Prostate gland (tissue), 2 donors: ENCODE data around the gene CGREF1. TPM values are rescaled to one million over a fixed set of nuclear protein-coding genes. Genes with fewer than 3 reads are reported as not detected.

Source experiments
- DNase-seq: peaks from one replicate; pipeline ENCODE4 v3.0.0-alpha.2; 2019; ENCODE audit warnings: low spot score
- H3K27ac ChIP-seq, 2 donors: fragments of 200-600 bp; sonication (generic); 2 replicates each; pipeline ENCODE4 v1.5.1; 2017 to 2019
- H3K27me3 ChIP-seq: fragments of 200-600 bp; sonication (generic); replicated peaks from 2 replicates; pipeline ENCODE4 v1.5.1; 2019; ENCODE audit not compliant: insufficient read depth
- H3K36me3 ChIP-seq, 2 donors: fragments of 200-600 bp; sonication (generic); 1 replicate in 1 of 2; 2 replicates in 1 of 2; pipeline versions ENCODE4 v1.5.1 to v1.8.1; 2017 to 2019
- H3K4me1 ChIP-seq: fragments of 200-600 bp; sonication (generic); replicated peaks from 2 replicates; pipeline ENCODE4 v1.5.1; 2019
- H3K4me3 ChIP-seq, 2 donors: fragments of 200-600 bp; sonication (generic); 2 replicates each; pipeline ENCODE4 v1.5.1; 2017 to 2019
- H3K9me3 ChIP-seq: fragments of 200-600 bp; sonication (generic); 2 replicates; pipeline ENCODE4 v1.5.1; 2017
- POLR2A ChIP-seq: fragments of 450-650 bp; IDR thresholded peaks from one replicate; pipeline ENCODE4 v1.6.1; 2016; ENCODE audit warnings: antibody characterized with exemption, mild to moderate bottlenecking
- POLR2AphosphoS5 ChIP-seq: sonication (generic); formaldehyde crosslinking; IDR thresholded peaks from one replicate; pipeline ENCODE4 v1.6.1; 2017; ENCODE audit warnings: antibody characterized with exemption
- WGBS: methylation state at CpG from one replicate; pipeline ENCODE4 v1.1.5; 2018; 5-methylcytosine and 5-hydroxymethylcytosine counted together
- intact Hi-C: fragments of 100-400 bp; cut with DNase I; formaldehyde crosslinking; loops from one replicate; pipeline ENCODE4 v1.14.2; 2022
- total RNA-seq, 2 donors: library from RNA; depleted of rRNA; stranded (reverse); fragments of >200 nt; gene quantifications; one replicate each; pipeline ENCODE4 v1.1.0, GENCODE V29; 2016
- TF ChIP-seq, protein P1 (sequence below), 4 experiments: fragments of 200-600 bp in 2 of 4; fragments of 450-650 bp in 2 of 4; sonication (generic) in 2 of 4; IDR thresholded peaks; 1 replicate in 3 of 4; 2 replicates in 1 of 4; pipeline ENCODE4 v1.5.1; 2016 to 2019; ENCODE audit warnings: antibody characterized with exemption in 4 of 4, mild to moderate bottlenecking in 2 of 4, moderate library complexity in 2 of 4

The CGREF1 gene
- total RNA-seq, 2 donors from 2014 or later: 4.9 to 10.7 TPM

DNA sequence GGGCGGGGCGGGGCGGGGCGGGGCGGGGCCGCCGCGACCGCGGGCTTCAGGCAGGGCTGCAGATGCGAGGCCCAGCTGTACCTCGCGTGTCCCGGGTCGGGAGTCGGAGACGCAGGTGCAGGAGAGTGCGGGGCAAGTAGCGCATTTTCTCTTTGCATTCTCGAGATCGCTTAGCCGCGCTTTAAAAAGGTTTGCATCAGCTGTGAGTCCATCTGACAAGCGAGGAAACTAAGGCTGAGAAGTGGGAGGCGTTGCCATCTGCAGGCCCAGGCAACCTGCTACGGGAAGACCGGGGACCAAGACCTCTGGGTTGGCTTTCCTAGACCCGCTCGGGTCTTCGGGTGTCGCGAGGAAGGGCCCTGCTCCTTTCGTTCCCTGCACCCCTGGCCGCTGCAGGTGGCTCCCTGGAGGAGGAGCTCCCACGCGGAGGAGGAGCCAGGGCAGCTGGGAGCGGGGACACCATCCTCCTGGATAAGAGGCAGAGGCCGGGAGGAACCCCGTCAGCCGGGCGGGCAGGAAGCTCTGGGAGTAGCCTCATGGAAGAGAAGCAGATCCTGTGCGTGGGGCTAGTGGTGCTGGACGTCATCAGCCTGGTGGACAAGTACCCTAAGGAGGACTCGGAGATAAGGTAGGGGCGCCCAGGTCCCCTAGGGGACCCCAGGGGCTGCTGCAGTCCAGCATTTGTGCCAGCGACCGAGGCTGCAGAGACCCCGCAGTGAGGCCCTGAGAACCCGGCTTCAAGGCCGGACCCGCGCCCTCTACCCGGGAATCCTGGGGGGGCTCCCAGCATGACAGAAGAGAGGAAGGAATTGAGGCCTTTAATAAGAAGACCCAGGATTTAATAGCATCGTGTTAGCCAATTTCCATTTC is 32.0 kb downstream of the CGREF1 start, which contains the start of gene KHK:
TSS of gene KHK (plus strand) at position 49 of the 870 bp plus-strand sequence. CDS start at position 537, 488 bp downstream.
- no peak for DNase-seq
- intact Hi-C loops: loop anchor here (5.0 kb wide), 1 partner anchor 125 kb away; no protein-coding TSS in a partner anchor
- Histone ChIP-seq H3K36me3 (no peaks in the 10 kb centered on the region), H3K4me3 (peak within 1 kb of the TSS; percentile 38 to 56), H3K9me3 (no peaks in the 10 kb centered on the region), H3K27me3 (no peaks in the 10 kb centered on the region), H3K4me1 (no peaks in the 10 kb centered on the region), H3K27ac (peak within 1 kb of the TSS; percentile 71 to 80)
- TF ChIP-seq, protein P1, sequence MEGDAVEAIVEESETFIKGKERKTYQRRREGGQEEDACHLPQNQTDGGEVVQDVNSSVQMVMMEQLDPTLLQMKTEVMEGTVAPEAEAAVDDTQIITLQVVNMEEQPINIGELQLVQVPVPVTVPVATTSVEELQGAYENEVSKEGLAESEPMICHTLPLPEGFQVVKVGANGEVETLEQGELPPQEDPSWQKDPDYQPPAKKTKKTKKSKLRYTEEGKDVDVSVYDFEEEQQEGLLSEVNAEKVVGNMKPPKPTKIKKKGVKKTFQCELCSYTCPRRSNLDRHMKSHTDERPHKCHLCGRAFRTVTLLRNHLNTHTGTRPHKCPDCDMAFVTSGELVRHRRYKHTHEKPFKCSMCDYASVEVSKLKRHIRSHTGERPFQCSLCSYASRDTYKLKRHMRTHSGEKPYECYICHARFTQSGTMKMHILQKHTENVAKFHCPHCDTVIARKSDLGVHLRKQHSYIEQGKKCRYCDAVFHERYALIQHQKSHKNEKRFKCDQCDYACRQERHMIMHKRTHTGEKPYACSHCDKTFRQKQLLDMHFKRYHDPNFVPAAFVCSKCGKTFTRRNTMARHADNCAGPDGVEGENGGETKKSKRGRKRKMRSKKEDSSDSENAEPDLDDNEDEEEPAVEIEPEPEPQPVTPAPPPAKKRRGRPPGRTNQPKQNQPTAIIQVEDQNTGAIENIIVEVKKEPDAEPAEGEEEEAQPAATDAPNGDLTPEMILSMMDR (IDR thresholded peaks at IDR 0.05): no peak
- no peak for TF ChIP-seq POLR2AphosphoS5
- TF ChIP-seq POLR2A: no peak
- 13% methylated on average over 44 of the region's 54 CpGs for WGBS

DNA sequence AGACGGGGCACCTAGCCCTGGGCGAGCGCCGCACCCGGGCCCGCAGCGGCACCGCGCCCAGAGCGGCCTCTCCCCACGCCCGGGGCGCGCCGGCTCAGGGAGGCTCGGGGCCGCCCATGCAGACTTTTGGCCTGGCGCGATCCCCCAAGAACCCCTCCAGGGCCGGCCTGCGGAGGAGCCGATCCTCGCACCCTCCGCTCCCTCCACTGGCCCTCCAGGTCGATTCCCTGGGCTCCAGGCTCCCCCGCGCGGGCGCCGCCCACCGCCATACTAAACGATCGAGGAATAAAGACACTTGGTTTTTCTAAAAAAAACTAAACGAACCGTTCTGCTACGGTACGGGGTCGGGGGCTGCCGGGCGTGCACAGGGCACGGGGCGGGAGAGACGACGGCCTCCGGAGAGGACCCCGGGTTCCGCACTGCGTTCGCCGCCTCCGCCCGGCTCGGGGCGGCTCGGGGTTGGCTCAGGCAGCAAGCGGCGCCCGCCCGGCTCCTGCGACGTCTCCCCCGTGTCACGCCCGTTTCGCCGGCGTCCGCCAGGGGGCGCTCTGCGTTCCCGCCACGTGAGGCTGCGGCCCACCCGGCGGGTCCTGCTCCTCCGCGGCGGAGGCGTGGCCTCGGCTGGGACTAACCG is 32.7 kb downstream of the CGREF1 start:
- TF ChIP-seq POLR2A (peak; percentile 46), POLR2AphosphoS5 (peak; percentile 74)
- TF ChIP-seq, protein P1 (IDR thresholded peaks at IDR 0.05): peak; percentile 90 to 98 (median 96)
- Histone ChIP-seq H3K27me3 (no peaks in the 10 kb centered on the region), H3K36me3 (no peaks in the 10 kb centered on the region), H3K27ac (peak overlapping the region; percentile 71 to 80), H3K4me3 (peak overlapping the region; percentile 38 to 56), H3K4me1 (peaks cover 7% of the 10 kb centered on the region), H3K9me3 (no peaks in the 10 kb centered on the region)
- DNase-seq: peak; percentile 90
- 2% methylated on average over 39 of the region's 81 CpGs for WGBS
- intact Hi-C loops: loop anchor here (5.0 kb wide), 1 partner anchor 124 kb away; no protein-coding TSS in a partner anchor

DNA sequence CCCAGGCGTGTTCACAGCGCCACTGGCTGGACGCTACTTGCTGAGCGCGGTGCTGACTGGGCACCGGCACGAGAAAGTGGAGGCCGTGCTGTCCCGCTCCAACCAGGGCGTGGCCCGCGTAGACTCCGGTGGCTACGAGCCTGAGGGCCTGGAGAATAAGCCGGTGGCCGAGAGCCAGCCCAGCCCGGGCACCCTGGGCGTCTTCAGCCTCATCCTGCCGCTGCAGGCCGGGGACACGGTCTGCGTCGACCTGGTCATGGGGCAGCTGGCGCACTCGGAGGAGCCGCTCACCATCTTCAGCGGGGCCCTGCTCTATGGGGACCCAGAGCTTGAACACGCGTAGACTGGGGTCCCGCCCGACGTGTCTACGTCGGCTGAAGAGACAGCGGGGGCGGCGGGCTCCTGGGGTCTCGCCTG is 33.2 kb downstream of the CGREF1 start:
- Histone ChIP-seq H3K4me1 (peaks cover 7% of the 10 kb centered on the region), H3K27me3 (no peaks in the 10 kb centered on the region), H3K36me3 (no peaks in the 10 kb centered on the region), H3K4me3 (peak overlapping the region; percentile 38 to 56), H3K27ac (peak overlapping the region; percentile 71 to 80), H3K9me3 (no peaks in the 10 kb centered on the region)
- intact Hi-C loops: loop anchor here (5.0 kb wide), 1 partner anchor 123 kb away; no protein-coding TSS in a partner anchor
- WGBS: under 1% methylated on average over 18 of the region's 38 CpGs
- DNase-seq: peak; percentile 75
- TF ChIP-seq, protein P1 (IDR thresholded peaks at IDR 0.05): peak in 2 of 4 experiments; percentile 51 to 60
- TF ChIP-seq POLR2A (peak; percentile 17), POLR2AphosphoS5 (peak; percentile 69)

DNA sequence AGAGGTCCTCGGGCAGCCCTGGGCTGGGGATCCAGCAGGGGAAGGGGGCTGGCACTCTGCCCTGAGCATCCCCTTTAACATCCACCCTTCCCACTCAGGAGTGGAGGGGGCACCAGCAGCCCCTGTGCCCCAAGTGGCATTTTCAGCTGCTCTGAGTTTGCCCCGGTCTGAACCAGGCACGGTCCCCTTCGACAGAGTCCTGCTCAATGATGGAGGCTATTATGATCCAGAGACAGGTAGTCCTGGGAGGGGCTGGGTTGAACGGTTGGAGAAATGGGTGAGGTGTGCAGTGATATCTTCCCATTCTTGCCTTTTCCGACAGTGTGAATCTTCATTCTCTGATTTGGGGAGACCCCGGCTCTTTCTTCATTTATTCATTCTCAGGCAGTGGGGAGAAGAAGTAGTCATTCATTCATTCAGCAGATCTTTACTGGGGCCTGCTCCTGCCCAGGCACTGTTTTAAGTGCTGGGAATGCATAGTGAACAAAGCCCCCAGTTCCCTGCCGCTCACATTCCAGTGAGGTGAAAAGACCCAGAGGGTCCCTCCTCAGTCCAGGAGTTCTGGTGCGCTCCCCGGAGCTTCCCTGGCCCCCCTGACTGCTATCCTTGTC is 33.8 kb downstream of the CGREF1 start:
- TF ChIP-seq POLR2AphosphoS5 (no peak), POLR2A (no peak)
- TF ChIP-seq, protein P1 (IDR thresholded peaks at IDR 0.05): no peak
- intact Hi-C loops: loop anchor here (5.0 kb wide), 1 partner anchor 123 kb away; no protein-coding TSS in a partner anchor
- H3K27me3 ChIP-seq: no peaks in the 10 kb centered on the region
- H3K4me3 ChIP-seq: peak overlapping the region in 1 of 2 donors; percentile 56
- H3K27ac ChIP-seq: peak overlapping the region; percentile 71 to 80
- H3K4me1 ChIP-seq: peaks cover 7% of the 10 kb centered on the region
- no peaks in the 10 kb centered on the region for H3K36me3 ChIP-seq
- no peak for DNase-seq
- no peaks in the 10 kb centered on the region for H3K9me3 ChIP-seq
- WGBS: 47% methylated on average over 10 of the region's 10 CpGs
